Endometrial microvascular endothelial cells (primary cell): ENCODE data around the gene PHLDA1. TPM values are rescaled to one million over a fixed set of nuclear protein-coding genes. Genes with fewer than 3 reads are reported as not detected.

ENCODE experiments used
- in situ Hi-C: cut with HindIII; loops from 2 replicates; pipeline ENCODE4 v1.10.0; 2017; ENCODE audit warnings: low sequenced_read_pairs, low pct_unique_long_range_greater_than_20kb; ENCODE audit errors: inconsistent ontology term
- total RNA-seq: library from RNA; depleted of rRNA; stranded (reverse); fragments of >200 nt; gene quantifications from one replicate; pipeline ENCODE4 v1.2.3, GENCODE V29; 2015; ENCODE audit errors: inconsistent ontology term

PHLDA1 gene
- total RNA-seq, 1 donor from 2014 or later, result 31.1 TPM

DNA sequence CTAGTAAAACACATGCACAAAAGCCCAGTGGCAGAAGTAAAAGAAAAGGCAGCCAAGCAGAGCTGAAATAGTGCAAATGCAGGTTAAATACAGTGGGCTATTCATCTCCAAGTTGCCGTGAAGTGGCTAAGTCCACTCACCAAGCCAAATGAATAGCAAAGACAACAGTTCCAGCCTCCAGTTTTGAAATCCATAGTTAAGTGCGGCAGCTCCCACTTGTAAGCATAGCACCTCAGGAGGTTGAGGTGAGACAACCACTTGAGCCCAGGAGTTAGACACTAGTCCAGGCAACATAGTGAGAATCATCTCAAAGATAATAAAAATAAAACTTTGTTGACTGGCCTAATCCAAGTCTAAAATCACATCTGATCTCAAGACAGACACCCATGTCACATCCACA, 9.8 kb upstream of the PHLDA1 start:
- in situ Hi-C loops, result loop anchor here (25.0 kb wide), 2 partner anchors 329 to 479 kb away; no protein-coding TSS in a partner anchor

DNA sequence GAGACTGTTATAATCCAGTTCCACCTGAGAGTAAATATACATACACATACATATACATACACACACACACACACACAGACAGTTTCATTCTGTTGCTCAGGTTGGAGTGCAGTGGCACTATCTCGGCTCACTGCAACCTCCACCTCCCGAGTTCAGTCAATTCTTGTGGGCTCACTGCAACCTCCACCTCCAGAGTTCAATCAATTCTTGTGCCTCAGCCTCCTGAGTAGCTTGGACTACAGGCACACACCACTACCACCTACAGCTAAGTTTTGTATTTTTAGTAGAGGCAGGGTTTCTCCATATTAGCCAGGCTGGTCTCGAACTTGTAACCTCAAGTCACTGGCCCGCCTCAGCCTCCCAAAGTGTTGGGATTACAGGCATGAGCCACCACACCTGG, 8.9 kb upstream of the PHLDA1 start:
- in situ Hi-C loops, result loop anchor here (25.0 kb wide), 2 partner anchors 328 to 478 kb away; no protein-coding TSS in a partner anchor

DNA sequence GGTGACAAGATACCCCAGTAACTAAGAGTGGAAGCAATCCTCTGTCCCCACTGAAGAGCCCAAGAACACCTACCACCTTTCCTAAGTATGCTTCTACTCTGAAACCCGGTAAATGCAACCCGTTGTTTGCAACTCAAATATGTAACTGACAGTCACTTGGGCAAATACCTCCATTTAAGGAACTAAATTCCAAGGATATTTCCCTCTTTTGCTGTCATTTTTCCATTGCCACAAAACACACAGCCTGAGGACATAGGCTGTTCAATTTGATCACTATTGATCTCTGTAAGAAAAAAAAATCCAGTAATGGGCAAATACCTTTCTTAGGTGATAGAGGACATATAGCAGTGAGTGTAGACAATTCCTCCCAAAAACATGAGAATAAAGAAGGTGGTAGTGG, 6.6 kb upstream of the PHLDA1 start:
- in situ Hi-C loops, result loop anchor here (25.0 kb wide), 2 partner anchors 326 to 476 kb away; no protein-coding TSS in a partner anchor

- in situ Hi-C loops, result loop anchor here (25.0 kb wide), 2 partner anchors 325 to 475 kb away; no protein-coding TSS in a partner anchor
Observed at GRCh38 chr12:76037130-76038103, 5.8 kb upstream of the PHLDA1 start.

DNA sequence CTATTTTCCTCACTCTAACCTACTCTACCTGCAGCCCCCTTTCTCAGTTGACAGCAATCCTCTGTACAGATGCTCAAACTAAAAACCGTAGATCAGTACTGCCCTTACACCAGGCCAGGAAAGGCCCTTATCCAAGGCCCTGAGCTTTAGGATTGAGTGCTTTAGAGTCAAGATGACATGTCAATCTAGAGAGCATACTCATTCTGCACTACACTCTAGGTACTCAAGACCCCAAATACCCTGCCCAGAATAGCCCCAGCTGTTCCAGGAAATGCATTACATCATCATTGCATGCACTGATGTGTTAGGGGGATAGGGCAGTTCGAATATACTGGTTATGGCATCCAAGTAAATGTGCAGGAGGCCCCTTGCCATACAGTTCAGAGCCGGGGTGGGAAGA, 3.5 kb upstream of the PHLDA1 start:
- in situ Hi-C loops, result loop anchor here (25.0 kb wide), 2 partner anchors 323 to 473 kb away; no protein-coding TSS in a partner anchor

- in situ Hi-C loops, result loop anchor here (25.0 kb wide), 2 partner anchors 321 to 471 kb away; no protein-coding TSS in a partner anchor
Observed at GRCh38 chr12:76033081-76034011, 1.8 kb upstream of the PHLDA1 start.

GRCh38 chr12:76032043-76032981, 736 bp upstream of the PHLDA1 start:
- in situ Hi-C loops, result loop anchor here (25.0 kb wide), 2 partner anchors 320 to 470 kb away; no protein-coding TSS in a partner anchor

DNA sequence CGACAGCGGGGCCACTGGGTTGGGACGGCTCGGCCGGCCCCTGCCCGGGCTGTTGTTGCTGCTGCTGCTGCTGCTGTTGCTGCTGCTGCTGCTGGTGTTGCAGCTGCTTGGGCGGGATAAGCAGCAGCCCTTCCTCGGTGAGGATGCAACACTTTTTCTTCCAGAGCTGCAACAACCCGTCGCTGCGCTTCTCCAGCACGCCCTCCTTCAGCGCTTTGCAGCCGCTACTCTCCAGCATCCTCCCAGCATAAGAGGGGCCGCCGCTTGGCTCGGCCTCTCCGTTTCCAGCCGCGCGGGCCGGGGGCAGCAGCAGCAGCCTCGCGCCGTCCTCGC, 529 bp downstream of the PHLDA1 start:
- in situ Hi-C loops, result loop anchor here (25.0 kb wide), 2 partner anchors 319 to 469 kb away; no protein-coding TSS in a partner anchor

DNA sequence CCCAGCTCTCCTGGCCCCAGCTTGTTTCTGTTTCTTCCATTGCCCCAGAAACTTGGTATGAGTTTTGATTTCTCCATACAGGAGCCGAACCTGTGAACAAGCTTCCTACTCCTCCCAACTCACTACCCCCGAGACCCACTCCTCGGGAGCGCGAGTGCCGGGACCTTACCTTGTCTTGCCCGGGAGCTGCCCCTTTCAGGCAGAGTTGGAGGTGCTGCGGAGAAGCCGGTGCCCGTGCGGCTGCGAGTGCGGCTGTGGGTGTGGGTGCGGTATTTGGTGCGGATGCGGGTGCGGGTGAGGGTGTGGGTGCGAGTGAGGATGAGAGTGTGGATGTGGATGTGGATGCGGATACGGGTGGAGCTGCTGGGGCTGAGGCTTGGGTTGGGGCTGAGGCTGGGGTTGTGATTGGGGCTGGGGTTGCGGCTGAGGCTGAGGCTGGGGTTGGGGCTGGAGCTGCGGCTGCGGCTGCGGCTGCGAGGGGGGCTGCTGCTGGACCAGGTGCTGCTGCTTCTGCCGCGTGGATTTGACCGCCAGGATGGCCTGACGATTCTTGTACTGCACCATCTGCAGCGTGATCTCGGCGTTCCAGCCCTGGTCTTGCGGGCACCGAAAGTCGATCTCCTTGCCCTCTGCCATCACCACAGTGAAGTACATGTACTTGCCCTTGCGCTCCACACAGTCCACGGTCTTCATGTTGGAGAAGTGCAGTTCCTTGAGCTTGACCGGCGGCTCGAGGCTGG, 1.1 kb downstream of the PHLDA1 start:
- in situ Hi-C loops, result loop anchor here (25.0 kb wide), 2 partner anchors 318 to 468 kb away; no protein-coding TSS in a partner anchor

GRCh38 chr12:76029982-76030340, 1.6 kb downstream of the PHLDA1 start:
- in situ Hi-C loops, result loop anchor here (25.0 kb wide), 2 partner anchors 318 to 468 kb away; no protein-coding TSS in a partner anchor

DNA sequence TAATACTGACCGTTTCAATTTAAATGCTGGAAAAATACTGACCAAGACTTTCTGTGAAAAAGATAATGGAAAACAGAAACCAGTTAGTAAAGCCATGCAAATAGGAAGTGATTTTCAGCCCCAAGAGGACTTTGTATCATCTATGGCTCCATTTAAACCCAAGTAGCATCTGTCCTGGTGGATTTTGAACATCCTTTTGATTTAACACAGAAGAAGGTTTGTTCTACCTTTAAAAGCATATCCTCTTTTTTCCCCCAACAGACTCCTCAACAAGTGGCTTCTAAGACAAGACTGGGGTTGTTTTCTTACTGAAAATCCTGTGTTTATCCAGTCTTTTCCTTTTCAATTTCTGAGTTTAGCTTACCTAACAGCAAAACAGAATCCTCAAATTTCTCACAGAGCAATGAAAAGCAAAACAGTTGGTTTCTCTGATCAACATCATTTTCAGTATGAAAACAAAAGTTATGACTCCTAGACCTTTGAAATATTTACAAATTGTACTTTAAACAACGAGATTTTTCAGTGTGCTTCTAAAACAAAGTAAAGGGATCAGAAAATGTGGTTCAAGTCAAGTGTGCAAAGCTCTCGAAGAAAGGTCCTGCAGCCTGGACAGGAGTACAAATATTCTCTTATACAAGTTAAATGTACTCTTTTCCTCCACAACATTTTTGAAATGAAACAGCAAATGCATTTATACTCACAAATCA, 2.9 kb downstream of the PHLDA1 start:
- in situ Hi-C loops, result loop anchor here (25.0 kb wide), 2 partner anchors 316 to 466 kb away; no protein-coding TSS in a partner anchor

DNA sequence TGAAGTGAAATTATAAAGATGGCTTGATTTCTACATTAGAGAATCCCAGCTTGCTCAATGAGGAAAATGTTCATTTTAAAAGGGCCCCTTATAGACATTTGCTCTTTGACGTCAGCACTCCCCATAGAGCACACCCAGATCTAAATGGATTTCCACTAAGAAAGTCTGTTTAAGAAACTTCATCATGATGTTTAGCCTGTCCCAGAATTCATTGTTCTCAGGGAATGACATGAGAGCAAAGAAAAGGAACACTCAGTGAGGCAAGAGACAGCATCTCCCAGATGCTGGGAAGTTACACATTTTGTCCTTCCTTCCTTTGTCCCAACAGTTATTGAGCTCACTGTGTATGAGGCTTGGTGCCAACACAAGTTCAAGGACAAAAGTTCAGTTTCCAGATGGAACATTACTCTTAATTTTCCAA, 4.9 kb downstream of the PHLDA1 start:
- in situ Hi-C loops, result loop anchor here (25.0 kb wide), 2 partner anchors 314 to 464 kb away; no protein-coding TSS in a partner anchor

- in situ Hi-C loops, result loop anchor here (25.0 kb wide), 2 partner anchors 314 to 464 kb away; no protein-coding TSS in a partner anchor
Observed at GRCh38 chr12:76025601-76026575, 5.7 kb downstream of the PHLDA1 start.

- in situ Hi-C loops, result loop anchor here (25.0 kb wide), 2 partner anchors 313 to 463 kb away; no protein-coding TSS in a partner anchor
Observed at GRCh38 chr12:76024942-76025600, 6.5 kb downstream of the PHLDA1 start.
